ENCODE measurements around the gene KLHL3. TPM values are rescaled to one million over a fixed set of nuclear protein-coding genes. Genes with fewer than 3 reads are reported as not detected.

Gene KLHL3
- total RNA-seq, 1 donor from 2014 or later = 5.3 TPM

DNA sequence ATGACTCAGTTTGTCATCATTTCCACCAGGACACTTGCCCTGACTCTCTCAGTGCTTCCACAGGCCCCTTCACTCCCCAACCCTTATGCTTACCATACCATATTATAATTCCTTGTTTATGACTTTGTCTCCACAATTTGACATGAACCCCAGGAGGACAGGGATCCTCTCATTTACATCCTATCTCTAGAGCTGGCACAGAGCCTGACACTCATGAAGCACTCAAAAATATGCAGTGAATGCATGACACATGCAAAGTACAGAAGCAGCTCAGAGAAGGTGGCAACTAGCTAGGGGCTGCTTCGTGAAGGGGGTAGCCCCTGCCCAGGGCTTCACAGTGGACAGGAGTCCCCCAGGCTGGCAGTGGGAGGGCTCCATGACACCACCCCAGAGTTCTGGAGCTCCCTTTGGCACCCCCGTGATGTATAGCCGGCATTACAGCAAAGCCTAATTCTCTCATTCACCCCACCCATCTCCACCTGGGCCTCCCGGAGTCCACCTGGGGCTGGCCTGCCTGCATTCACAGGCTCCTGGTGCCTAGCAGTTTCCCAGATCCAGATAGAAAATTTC is 124.8 kb downstream of the KLHL3 start:
- no peak for DNase-seq (ENCODE audit: low read depth)

DNA sequence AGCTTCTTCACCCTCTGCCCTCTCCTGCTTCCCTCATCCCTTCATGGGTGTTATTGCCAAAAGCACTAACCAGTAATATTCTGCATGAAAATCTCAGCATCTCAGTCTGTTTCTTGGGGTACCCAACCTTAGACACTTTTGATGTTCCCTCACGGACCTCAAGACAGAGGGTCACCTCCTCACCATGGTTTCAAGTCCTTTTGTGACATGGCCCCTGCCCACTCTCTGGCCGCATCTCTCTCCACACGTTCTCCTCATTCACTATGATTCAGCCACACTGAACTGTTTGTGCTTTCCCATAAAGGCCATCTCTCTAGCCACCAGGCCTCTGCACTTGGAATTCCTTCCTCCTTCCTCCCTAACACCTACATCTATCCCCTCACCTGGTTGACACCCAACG is 125.3 kb downstream of the KLHL3 start:
- DNase-seq (ENCODE audit: low read depth) = no peak

DNA sequence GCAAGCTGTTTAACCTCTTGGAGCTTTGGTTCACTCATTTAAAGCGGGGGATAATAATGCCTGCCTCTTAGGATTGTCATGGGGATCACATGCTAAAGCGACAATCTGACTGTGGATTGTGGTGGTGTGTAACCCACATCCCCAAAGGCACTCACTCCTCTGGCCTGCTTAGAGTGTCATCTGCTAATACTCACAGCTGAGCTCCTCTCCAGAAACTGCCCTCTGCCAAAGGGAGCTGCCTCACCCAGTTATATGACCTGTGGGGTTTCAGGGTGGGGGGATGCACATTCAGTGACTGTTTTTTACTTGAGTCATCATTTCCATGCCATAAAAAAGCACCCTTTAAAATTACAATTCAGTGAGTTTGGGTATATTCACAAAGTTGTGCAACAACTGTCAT is 126.8 kb downstream of the KLHL3 start:
- DNase-seq (ENCODE audit: low read depth) = peak; percentile 56

DNA sequence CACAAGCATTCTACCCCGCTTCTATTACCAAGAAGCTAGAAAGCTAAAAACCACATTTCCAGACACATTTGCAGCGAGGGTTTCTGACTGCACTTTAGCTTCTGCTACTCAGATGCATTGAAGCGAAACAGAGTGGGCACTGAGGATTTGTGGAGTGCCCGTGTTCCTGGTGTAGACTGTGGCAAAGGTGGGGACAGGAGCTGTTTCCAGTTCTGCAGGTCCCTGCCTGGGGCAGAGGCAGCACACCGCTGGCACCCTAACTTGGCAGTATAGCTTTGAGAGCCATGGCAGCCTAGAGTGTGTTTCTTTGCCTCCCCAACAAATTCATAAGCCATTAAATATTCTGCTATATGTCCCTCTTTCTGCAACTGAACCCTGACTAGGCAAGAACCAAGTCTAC is 128.1 kb downstream of the KLHL3 start:
- no peak for DNase-seq (ENCODE audit: low read depth)

DNA sequence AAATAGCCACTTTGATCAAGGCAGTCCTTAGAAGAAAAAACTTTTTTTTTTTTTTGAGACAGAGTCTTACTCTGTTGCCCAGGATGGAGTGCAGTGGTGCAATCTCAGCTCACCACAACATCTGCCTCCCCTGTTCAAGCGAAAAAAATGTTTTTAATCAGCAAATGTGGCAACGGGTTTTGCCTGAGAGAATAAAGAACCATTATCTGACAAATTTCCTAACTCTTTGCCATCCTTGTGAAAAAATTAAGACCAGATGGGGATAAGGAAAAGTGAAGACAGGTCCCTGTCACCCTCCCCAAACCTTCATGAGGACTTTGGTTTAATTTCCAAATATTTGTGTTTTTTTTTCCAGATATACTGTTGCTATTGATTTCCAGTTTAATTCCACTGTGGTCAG is 129.5 kb downstream of the KLHL3 start:
- DNase-seq (ENCODE audit: low read depth) = no peak

DNA sequence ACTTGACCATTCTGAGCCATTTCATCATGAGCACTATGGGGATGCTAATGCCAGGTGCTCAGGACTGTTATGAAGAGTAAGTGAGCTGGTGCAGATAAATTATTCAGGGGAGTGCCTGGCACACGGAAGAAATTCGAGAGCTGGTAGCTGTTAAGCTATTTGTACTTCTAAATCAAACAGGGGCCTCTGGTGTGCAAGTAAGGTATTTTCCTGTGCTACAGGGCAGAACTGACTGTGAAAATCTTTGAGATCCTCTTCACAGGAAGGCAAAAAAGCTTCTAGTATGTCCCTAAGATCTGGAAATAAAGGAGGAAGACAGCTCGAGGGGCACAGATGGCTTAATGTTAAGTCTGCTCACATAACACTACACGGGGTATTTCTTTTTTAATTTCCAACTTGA is 130.5 kb downstream of the KLHL3 start:
- DNase-seq (ENCODE audit: low read depth) = peak; percentile 70

DNA sequence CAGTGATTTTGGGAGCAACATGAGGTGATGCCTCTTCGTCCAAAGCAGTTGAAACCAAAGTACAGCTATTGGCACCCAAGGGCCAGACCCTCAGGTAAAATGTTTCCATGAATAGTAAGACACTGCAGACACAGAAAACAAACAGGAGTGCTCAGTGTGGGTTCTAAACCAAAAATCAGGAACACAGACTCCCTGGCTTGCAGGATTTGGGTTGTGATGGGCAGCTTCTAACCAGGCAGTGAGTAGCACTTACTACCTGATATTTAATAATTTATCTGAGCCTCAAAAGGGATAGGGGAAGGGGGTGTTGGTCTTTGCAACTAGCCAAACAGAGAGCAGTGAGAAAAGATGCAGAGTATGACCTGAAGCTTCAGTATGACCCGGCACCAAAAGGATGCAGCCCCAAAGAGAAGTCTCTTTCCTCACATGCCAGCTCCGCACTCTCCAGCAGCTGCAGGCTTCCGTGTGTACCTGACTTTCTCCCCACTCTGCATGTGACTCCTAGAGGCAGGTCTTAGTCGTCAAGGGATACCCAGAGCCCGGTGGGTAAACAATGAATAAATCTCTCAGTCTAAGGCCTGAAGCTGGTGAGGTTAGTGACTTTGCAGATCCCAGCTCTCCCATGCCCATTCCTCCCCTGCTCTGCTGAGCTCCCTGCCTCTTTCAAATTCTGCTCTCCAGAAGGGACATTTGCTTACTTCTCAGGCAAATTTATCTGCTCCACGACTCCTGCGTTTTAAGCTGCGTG is 131.4 kb downstream of the KLHL3 start:
- peak; percentile 76 for DNase-seq (ENCODE audit: low read depth)

DNA sequence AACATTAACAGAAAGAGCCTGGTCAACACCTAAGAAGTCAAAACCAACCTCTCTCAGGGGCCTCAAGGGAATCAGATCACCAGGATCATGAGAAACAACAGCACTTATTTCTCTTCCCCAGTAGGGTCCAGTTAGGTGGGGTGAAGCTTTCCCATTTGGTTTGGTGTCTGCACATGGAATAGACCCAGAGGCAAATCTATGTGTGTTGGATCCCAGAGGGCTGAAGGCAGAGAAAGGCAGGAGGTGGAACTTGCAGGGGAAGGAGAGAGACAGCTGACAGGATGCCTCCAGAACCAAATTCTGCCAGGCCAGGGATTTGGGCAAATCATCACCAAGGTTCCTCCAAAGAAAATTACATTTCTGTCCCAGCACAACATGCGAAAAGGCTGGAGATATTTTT is 132.0 kb downstream of the KLHL3 start:
- no peak for DNase-seq (ENCODE audit: low read depth)

DNA sequence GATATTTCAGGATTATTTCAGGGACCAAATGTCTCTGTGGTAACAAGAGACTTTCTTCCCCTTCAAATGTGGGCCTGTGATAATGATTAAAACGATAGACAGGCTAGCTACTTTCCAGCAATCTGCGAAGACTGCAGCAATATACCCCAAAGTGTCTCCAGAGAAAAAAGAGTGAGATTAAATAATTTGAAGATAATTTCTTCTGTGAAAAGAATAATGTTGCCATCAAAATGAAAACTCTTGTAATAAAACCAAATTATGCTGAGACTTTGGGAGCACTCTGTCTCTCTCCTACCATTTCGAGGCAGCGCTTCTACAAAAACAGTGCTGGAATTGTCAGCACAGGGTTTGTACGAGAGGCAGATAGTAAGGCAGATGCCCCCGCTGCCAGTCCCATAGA is 132.5 kb downstream of the KLHL3 start:
- DNase-seq (ENCODE audit: low read depth) = no peak

DNA sequence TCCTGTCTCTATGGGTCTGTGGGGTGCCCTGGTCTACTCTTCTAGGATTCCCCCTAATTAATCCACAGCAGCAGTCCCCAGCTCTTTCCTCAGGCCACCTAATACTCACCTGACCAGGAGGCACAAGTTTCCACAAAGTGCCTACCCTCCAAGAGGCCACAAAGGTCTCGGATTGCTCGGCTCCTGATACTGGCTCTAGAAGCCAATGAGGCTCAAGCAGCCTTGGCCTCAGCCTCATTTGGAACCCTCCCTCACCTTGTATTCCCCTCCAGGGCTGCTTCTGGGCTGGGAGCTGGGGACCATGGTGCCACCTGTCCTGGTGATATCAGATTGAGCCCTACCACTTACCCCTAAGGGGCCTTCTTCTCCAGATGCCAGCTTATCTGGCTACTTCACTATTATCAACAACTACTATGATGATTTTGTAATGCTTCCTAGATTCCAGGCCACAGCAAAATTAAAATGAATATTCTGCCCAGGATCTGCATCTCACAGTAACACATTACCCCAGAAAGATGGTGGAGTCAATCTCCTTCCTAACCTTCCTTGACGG is 133.1 kb downstream of the KLHL3 start:
- no peak for DNase-seq (ENCODE audit: low read depth)

DNA sequence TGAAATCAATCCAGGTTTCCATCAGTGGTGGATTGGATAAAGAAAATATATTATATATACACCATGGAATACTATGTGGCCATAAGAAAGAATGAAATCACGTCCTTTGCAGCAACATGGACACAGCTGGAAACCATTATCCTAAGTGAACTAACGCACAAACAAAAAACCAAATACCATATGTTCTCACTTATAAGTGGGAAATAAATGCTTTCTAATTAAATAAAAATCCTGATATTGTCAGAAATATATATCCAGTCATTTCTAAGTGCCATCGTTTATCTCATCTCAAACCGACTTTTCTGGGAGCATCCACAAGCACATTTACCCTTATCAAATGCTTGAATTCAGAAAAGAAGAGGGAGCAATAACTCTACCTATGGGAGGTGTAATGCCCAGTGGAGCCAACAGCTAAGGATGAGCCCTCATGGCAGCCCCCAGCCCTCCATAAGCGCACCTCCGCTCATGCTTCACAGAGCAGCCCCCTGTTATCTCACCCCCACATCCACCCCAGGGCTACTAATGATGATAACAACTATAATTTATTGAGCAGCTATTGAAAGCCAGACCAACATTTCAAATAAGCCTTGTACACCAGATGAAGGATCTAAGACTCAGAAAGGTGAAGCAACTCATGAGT is 135.0 kb downstream of the KLHL3 start:
- no peak for DNase-seq (ENCODE audit: low read depth)

DNA sequence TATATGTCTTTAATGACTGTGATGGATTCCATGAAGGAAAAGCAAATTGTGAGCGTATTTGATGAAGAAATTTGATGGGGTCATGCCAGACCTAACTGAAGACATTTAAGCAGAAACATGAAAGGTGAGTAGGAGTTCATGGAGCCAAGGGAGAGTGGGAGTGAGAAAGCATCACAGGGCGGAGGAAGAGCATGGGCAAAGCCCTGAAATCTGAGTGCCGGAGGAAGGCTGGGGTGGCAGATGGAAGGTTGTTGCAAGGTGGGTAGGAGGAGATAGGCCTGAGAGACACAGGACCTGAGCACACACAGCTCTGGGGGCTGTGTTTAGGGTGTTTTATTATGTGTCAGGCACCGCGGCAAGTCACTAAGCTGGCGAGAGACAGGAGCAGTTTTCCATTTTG is 136.4 kb downstream of the KLHL3 start:
- DNase-seq (ENCODE audit: low read depth) = no peak

DNA sequence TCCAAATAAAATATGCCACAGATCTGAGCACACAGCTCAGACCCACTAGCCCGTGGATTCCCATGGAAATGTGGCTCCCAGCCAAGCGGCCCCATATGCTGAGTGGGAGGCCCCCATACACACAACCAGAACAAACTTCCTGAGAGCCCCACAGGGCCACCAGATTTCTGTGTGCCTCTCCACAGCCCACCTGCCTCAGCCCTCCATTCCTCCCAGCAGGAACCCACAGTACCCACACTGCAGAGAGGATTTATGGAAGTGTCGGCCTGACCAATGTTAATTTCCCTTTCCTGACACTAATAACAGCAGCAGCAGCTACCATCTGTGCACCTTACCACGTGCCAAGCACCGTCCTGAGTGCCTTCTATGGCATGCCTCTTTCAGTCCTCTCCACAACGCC is 137.5 kb downstream of the KLHL3 start:
- no peak for DNase-seq (ENCODE audit: low read depth)

DNA sequence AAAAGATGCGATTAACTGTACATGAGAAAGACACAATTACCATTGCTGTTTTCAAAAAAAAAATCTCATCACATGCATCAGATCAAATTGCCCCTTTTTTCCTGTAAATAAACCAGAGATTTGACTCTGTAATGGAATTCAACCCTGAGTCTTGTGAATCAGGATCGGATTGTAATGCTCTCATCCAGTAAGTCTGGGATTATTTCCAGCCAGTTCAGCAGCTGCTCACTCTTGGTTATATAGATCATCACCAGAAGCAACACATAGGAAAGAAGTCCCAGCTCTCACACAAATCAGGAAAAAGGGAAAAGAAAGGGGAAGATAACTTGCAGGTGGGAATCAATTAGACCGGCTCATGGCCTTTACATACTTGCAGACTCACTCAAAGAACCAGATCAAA is 138.9 kb downstream of the KLHL3 start:
- no peak for DNase-seq (ENCODE audit: low read depth)

DNA sequence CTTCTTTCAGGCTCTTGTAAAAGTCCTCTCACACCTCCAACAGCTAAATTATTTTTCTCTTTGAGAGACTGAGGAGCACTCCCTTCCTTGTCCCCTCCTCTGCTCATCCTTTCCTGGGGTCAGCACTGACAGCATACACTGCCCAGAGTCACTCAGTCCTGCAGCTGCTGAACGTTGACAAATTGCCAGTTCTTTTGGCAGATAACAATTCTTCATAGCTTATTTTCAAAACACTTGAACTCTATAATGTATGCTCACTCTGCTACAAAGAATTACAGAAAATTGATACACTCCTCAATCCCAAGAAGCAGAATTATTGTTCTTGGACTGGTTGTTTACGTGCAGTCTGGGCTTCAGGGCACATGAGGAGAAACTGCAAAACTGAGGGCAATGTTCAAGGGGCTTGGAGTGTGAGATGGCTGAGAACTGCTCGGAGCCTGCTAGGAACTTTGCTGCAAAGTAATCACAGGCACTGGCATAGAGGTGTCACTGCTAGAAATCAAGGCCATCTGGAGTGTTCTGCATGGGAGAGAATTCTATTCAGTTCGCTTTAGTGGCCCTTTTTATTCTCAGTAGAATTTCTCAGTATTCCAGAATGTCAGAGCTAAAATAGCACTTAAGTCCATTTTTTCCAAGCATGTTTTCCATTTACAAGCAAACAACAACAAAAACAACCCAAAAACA is 140.4 kb downstream of the KLHL3 start:
- DNase-seq (ENCODE audit: low read depth) = no peak

DNA sequence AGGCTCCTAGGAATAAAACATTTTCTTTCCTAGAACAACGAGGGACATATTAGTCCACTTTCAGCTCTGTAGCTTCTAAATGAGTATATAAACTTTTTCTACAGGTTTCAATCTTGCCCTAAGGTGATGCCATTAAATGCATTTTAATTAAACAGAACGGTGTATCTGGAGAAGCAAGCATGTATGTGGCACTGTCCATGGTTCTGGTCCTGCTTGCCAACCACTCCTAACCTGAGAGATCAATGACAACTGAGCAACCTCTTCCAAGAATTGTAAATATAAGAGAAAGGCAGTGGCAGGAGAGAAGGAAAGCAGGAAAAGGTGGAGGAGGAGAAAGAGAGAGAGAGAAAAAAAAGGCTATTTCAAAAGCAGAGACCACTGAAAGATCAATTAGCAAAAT is 141.2 kb downstream of the KLHL3 start:
- peak; percentile 33 for DNase-seq (ENCODE audit: low read depth)

DNA sequence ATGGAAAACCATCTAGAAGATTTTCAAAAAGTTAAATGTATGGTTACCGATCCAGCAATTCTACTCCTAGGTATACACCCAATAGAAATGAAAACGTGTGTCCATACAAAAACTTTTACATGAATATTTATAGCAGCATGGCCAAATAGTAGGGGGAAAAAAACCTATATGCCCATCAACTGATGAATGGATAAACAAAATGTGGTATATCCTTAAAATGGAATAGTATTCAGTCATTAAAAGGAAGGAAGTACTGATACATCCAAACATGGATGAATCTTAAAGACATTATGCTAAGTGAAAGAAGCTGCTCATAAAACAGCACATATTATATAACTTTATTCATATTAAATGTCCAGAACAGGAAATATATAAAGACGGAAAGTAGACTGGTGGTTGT is 143.6 kb downstream of the KLHL3 start:
- DNase-seq (ENCODE audit: low read depth) = no peak

DNA sequence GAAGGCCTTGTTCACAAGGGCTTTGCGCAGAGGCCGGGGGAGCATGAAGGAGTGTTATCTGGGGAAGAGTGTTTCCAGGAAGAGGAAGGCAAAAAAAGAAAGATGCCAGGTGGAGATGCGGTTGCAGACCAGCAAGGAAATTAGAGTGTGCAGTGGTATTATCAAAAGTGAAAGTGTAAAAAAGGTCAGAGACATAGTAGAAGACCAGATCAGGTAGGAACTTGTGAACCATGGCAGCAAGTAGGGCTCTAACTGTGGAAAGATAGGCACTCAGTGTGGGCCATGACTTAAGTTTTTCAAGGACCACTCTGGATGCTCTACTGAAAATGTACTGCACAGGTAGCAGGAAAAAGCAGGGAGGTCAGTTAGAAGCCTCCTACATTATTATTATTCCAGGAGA is 146.7 kb downstream of the KLHL3 start:
- DNase-seq (ENCODE audit: low read depth) = no peak

DNA sequence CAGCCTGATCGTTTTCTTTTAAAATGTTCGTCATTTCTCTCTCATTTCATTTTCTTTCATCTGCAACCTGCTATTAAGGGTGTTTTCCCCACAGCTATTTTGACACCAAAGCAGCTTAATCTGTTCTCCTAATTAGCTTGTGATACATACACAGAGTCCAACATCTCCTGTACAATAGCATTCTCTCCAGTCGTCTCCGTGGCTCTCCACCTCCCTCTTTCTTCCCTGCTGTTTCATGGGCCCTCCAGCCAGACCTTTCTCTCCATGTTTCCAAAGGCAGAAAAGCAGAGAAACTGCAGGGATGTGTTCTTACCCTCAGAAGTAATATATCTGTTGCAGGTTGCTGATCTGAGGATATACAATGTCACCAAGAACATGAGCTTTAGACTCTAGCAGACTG is 148.0 kb downstream of the KLHL3 start:
- DNase-seq (ENCODE audit: low read depth) = no peak

DNA sequence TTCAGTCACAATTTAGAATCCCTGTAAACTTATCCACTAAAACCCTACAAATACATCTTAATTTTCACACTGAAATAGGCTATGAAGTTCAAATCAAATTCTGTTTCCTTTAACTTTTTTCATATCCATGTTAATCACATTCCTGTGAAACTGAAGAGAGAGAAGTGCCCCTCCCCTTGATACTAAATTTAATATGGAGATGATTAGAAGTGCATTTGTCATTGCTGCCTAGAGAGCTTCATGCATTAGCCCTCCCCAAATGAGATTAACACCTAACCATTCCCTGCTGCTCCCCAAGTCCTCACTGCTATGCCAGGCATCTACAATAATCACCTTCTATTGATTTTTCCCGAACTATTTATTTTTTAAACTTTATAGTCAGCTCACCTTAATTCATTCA is 151.6 kb downstream of the KLHL3 start:
- DNase-seq (ENCODE audit: low read depth) = no peak

DNA sequence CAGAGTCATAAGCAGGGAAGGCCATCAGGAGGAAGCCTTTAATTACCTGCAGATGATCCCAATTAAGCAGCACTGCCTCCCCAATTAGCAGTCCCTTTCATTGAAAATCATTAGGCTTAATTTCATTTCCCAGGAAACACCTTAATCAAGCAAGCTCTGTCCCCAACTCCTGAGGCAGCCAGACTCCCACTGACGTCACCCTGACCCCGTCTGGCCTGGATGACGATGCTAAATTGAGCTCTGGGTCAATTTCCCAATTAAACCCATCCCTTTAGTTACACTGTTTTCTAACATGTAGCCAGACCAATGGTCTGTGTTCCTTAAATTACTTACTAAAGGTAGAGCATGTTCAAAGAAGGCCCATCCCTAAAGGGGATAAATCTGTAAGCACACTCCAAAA is 152.8 kb downstream of the KLHL3 start:
- no peak for DNase-seq (ENCODE audit: low read depth)

DNA sequence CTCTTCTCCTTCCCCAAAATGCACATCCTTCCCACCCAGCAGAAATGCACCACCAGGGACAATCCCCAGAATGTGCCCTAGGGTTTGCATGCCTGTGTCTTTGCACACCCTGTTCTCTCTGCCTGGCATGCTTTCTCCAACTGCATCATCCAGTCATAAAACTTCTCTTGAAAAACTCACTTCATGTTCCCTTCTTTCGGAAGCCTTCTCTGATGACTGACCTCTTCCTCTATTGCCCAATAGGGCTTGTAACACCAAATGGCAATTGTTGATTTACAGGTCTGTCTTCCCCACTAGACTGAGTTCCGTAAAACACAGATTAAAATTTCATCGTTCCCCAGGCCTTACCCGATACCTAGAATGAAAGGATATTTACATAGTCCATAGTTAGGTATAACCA is 153.7 kb downstream of the KLHL3 start:
- DNase-seq (ENCODE audit: low read depth) = no peak

DNA sequence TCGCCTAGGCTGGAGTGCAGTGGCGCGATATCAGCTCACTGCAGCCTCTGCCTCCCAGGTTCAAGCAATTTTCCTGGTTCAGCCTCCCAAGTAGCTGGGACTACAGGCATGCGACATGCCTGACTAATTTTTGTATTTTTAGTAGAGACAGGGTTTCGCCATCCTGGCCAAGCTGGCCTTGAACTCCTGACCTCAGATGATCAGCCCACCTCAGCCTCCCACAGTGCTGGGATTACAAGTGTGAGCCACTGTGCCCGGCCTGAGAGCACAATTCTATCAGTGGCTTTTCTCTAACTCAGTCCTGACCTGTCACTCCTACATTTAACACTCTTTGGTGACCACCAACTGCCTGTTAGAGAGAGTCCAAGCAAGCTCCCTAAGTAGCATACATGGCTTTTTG is 154.1 kb downstream of the KLHL3 start:
- no peak for DNase-seq (ENCODE audit: low read depth)
